GM21619 (cell line): ENCODE data around the gene SLC39A11.
"Not testable (repeated sequence)": the region's sequence is repeated elsewhere in the genome, so short reads cannot be mapped to it uniquely, and the experiment has no call there.

Experiments used
- ATAC-seq: cut with Tn5 transposase; IDR thresholded peaks from one replicate; pipeline ENCODE4 v1.9.1; 2021; ENCODE audit not compliant: unreplicated experiment

The SLC39A11 gene

DNA sequence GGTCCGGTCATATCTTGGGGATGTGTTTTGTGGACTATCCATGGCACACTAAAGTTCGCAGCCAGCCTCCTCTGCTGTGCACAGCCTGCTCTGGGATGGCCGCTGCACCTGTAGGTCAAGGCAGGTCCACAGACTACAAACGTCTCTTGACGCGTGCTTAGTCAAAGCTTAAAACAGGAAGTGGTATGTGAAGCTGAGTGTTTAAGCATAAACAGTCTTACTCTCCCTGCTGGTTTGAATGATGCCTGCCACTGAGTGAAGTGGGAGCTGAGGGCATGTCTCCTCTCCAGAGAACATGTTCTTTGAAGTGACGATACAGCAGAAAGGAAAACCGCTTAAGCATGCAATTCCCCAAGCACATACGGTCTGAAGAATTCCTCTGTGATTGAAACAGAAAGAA is 365.6 kb downstream of the SLC39A11 start:
- ATAC-seq: peak; percentile 94

- peak; percentile 45 for ATAC-seq
Measured at GRCh38 chr17:72725433-72726068, 366.9 kb downstream of the SLC39A11 start.

DNA sequence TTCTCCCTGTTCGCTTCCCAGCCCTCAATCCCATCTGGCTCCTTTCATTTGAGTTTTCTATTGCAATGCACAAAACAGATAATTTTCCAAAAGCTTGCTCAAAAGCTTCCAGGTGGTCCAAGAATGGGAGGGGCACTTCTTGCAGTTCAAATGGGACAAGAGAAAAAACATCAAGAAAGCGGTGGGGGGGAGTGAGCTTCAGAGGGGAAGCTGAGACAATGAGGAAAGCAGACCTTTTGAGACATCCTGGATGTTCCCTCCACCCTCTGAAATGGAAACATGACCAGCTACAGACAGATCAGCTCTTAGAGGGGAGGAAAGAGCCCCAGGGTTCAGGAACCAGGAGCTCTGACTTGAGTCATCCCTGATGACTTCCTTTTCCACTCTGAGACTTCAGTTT is 368.2 kb downstream of the SLC39A11 start:
- no peak for ATAC-seq

- ATAC-seq: no peak
Measured at GRCh38 chr17:72723711-72724110, 368.8 kb downstream of the SLC39A11 start.

DNA sequence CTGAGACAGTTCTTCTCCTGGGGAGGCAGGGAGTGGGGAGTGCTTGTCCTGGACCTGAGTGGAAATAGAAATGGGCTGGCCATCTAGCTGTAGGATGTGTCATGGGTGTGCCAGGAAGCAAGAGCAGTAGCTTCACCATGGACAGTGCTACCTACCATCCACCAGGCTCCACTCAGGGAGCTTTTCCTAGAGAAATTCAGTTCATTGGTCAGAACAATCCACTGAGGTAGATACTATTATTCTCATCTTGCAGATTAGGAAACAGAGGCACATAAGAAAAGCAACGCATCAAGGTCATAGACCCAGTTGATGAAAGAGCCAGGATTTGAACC is 372.0 kb downstream of the SLC39A11 start:
- no peak for ATAC-seq

DNA sequence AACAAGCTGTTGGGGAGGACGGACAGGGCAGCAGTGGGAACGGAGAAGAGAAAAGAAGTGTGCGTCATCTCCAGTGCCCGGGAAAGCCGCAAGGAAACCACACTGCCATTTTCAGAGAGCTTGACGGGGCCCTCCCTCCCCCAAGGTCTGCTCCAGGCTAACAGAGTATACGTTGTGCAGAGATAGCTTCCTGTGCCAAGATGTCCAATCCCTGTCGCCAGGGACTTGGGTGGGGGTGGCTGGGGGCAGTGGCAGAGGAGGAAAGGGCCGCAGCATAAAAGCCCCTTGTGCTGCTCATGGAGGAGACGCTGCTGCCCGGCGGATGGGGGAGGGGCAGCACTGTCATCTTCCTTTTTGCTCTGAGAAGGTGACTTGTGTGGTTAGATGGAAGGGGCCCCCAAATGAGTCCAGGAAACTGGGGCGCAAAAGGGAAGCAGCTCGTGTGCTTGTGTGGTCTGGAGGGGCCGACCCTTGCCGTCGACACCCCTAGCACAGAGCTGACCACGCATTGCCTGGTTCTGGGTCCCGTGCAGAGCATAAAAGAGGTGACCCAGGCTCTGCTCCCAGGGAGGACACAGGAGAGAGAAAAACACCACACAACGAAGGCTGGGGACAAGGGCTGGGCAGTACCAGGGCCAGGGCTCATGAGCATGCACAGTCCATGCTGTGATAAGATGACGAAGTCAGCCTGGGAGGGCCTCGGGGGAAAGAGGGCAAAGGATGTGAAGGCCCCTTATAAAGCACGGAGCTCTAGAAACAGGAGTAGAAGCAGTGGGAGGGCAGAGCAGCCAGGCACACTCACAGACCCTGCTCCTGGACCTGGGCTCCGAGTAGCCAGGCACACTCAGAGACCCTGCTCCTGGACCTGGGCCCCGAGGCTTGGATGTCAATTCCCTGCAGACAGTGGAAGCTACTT is 372.7 kb downstream of the SLC39A11 start:
- peak; percentile 71 for ATAC-seq

DNA sequence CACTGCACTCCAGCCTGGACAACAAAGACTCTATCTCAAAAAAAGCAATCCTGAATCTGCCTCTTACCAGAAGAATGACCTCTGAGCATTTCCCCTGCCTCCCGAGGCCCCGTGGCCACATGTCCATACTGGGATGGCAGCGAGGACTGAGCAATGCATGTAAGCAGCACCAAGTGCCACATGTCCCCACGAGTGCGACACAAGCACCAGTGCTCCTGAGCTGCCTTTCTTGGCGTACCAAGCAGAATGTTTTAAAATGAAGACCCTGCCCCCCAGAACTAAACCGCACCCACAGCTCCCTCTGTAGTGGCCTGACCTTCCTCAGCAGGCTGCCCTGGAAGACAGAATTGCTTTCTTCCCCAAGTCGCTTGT is 373.3 kb downstream of the SLC39A11 start:
- peak; percentile 8 for ATAC-seq

GRCh38 chr17:72717676-72718075 is 374.8 kb downstream of the SLC39A11 start:
- no peak for ATAC-seq

GRCh38 chr17:72717276-72717675 is 375.2 kb downstream of the SLC39A11 start:
- no peak for ATAC-seq

DNA sequence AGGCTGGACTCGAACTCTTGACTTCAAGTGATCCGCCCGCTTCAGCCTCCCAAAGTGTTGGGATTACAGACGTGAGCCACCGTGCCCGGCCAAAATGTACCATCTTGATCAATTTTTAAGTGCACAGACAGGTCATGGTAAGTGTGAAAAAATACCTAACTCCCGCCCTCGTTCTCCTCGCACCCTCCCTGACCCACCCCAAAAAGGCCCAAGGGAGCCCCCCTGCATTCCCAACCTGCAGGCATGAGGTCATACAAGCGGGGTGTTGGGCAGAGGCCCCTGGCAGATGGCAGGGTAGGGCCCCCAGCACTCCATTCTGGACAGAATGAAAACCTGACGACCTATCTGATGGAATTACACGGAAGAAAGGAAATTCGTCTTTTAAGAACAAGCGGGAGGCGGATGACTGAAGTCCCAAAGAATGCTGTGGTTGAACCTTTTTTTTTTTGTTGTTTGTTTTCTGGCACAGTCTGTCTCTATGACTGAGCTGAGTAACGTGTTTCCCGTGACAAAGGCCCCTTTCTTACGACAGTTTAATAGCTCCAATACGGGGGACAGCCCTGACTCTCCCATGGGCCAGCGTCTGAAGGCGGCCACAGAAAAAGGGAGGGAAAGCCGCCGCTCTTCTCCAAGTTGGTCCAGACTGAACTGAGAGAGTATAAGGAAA is 376.4 kb downstream of the SLC39A11 start:
- ATAC-seq: no peak

DNA sequence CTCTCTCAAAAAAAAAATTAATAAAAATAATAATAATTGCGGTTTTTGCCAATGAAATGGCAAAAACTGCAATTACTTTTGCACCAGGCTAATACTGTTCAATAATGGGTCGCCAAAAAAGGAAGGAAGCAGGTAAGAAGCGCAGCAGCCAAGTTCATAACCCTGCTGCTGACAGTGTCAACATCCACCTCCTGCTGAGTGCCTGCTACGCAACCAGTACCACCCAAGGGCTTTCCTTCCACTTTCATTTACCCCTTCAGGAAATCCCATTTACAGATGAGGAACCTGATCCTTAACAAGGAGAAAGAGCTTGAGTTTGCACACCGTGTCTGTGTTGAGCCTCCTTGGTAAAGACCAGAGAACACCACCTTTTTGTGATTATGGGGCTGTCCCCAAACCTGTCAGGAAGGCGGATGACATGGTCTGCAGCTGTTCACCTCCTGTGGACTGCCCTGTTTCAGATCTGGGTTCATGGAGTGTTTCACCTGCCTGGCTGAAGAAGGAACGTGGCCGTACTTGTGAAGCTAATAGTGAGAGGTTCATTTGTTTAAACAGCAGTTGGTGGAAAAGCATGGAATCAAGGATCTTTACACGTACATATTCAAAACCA is 378.0 kb downstream of the SLC39A11 start:
- ATAC-seq: no peak

DNA sequence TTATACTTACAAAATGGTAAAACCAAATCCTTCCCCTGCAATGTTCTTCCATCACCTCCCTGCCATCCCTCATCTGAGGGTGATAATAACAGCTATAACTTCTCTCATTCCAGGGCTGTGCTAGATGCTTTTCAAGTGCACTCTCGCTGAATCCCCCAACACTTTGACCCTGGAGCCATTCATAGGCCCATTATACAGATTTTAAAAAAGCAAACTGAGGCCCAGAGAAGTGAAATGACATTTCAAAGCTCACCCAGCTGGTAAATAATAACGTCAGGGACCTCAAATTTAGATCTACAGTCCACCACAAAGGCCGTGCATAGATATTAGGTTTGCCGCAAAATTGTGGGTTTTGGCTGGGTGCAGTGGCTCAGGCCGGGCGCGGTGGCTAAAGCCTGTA is 378.8 kb downstream of the SLC39A11 start:
- no peak for ATAC-seq

DNA sequence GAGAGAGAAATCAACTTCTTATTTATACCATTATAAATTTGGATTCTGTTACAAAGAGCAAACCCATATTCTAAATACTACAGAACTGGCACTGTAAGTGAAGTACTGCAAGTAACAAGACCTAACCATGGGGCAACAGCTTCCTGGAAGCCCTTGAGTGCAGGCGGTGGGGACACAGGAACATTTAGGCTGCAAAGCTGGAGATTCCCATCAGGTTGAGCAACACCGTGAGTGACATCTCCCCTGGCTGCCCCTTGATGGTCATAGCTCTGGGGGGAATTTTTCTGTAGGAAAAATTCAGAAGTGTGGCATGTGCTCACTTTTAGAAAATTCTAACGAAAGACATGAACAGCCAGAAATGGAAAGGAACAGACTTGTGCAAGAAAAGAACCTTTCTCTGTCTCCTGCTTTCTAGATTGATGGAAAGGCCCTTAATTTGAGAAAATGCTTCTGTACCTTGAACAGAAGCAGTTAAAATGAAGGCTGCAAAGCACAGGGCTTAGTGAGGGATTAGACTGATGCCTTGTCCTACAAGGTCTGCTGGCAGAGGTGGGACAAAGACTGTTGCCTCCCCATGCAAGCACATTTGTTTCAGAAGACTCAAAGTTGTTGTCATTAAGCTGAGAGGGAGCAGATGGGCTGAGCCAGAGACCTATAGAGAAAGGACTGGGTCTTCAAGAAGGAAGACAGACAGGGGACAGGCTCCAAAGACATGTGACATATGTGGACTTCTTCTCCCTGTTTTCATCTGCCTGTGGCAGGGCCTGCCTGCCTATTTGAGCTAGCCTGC is 380.8 kb downstream of the SLC39A11 start:
- ATAC-seq: no peak

GRCh38 chr17:72710834-72711233 is 381.7 kb downstream of the SLC39A11 start:
- no peak for ATAC-seq

DNA sequence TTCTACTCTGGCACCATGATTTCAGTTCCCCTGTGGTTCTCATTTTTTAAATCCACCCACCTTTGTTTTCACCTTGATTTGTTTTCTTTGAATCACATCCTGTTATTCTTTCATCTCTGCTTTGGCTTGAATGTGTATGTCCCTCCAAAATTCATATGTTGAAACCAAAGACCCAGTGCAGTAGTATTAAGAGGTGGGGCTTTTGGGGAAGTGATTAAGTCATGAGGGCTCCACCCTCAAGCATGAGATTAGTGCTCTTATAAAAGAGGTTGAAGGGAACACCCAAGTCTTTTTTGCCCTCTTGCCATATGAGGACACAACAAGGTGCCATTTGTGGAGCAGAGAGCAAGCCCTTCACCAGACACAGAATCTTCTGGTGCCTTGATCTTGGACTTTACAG is 382.3 kb downstream of the SLC39A11 start:
- ATAC-seq: no peak

DNA sequence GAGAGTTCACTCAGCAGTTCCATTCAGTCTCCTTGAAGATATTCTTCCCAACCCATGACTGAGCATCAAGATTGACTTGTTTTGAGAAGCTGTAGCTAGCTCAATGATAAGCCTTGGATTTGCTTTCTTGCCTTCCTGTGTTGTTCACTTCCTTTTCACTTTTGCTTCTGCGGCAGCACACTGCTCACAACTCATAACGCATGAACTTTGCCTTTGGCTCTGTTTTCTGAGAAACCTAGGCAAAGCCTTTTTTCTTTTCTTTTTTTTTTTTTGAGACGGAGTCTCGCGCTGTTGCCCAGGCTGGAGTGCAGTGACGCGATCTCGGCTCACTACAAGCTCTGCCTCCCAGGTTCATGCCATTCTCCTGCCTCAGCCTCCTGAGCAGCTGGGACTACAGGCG is 383.8 kb downstream of the SLC39A11 start:
- ATAC-seq: not testable (repeated sequence)

DNA sequence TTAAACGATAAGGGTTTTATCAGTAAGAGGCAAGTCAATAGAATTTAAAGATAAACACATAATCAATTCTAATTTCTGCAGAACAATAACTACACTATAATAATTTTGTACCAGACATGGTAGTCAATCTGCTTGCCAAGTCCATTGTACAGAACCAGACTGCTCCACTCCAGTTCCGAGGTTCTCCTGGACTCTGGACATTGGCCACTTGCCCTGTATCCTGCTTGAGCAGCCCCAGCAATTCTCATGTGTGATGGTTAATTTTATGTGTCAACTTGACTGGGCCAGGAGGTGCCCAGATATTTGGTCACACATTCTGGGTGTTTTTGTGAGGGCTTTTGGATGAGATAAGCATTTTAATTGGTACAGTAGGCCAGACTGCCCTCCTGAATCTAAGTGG is 384.6 kb downstream of the SLC39A11 start:
- ATAC-seq: no peak

- ATAC-seq: no peak
Measured at GRCh38 chr17:72706396-72706981, 386.0 kb downstream of the SLC39A11 start.

GRCh38 chr17:72705905-72706395 is 386.5 kb downstream of the SLC39A11 start:
- peak; percentile 75 for ATAC-seq

- no peak for ATAC-seq
Measured at GRCh38 chr17:72702998-72703397, 389.5 kb downstream of the SLC39A11 start.
